A673 (cell line): ENCODE measurements around the gene AURKA. TPM values are rescaled to one million over a fixed set of nuclear protein-coding genes. Genes with fewer than 3 reads are reported as not detected.

Experiments used
- BruUV-seq: library from RNA; stranded (reverse); fragments of 400-500 nt; replicated peaks from 2 replicates; lab custom pipeline; 2021; lab: Mats Ljungman, UMichigan
- CTCF ChIA-PET: fragments of 300-600 bp; sonication (Branson Sonifier 250); formaldehyde crosslinking; loops from one replicate; lab custom pipeline; 2022; ENCODE audit warnings: antibody characterized with exemption; lab: Charles Lee
- POLR2A ChIA-PET: fragments of 300-600 bp; sonication (Branson Sonifier 250); formaldehyde crosslinking; loops from one replicate; lab custom pipeline; 2022; ENCODE audit warnings: antibody characterized with exemption; ENCODE audit not compliant: low non-redundant PET; lab: Charles Lee
- DNase-seq: peaks from one replicate; pipeline ENCODE4 v3.0.0-alpha.2; 2015; ENCODE audit warnings: low spot score
- H3K27ac ChIP-seq: fragments of 200-600 bp; sonication (generic); 2 replicates; pipeline ENCODE4 v1.5.1; 2016; ENCODE audit warnings: mixed run types, low read depth, mild to moderate bottlenecking, mixed read lengths, antibody characterized with exemption, low read length; ENCODE audit not compliant: poor library complexity, severe bottlenecking
- H3K27me3 ChIP-seq: fragments of 200-600 bp; sonication (generic); replicated peaks from 2 replicates; pipeline ENCODE4 v1.6.1; 2017; ENCODE audit warnings: mixed run types, low read depth, mild to moderate bottlenecking, mixed read lengths, antibody characterized with exemption, low read length; ENCODE audit not compliant: insufficient read depth, poor library complexity
- H3K36me3 ChIP-seq: fragments of 200-600 bp; sonication (generic); 2 replicates; pipeline ENCODE4 v1.6.1; 2016; ENCODE audit warnings: mixed run types, mild to moderate bottlenecking, mixed read lengths, antibody characterized with exemption, low read length; ENCODE audit not compliant: insufficient read depth, poor library complexity, severe bottlenecking
- H3K4me1 ChIP-seq: fragments of 200-600 bp; sonication (generic); 2 replicates; pipeline ENCODE4 v1.6.1; 2017; ENCODE audit warnings: mixed run types, mild to moderate bottlenecking, mixed read lengths, antibody characterized with exemption, low read length; ENCODE audit not compliant: insufficient read depth, poor library complexity, severe bottlenecking
- H3K4me3 ChIP-seq: fragments of 200-600 bp; sonication (generic); 2 replicates; pipeline ENCODE4 v1.5.1; 2016; ENCODE audit warnings: low read depth, mixed run types, mild to moderate bottlenecking, mixed read lengths, low read length; ENCODE audit not compliant: poor library complexity, severe bottlenecking
- H3K9me3 ChIP-seq: fragments of 200-600 bp; sonication (generic); 2 replicates; pipeline ENCODE4 v1.6.1; 2016; ENCODE audit warnings: mixed run types, low read depth, mild to moderate bottlenecking, mixed read lengths, antibody characterized with exemption, low read length; ENCODE audit not compliant: poor library complexity, severe bottlenecking
- EZH2 ChIP-seq: fragments of 200-600 bp; sonication (generic); IDR thresholded peaks from 2 replicates; pipeline ENCODE4 v1.6.1; 2017; ENCODE audit warnings: borderline replicate concordance, low read depth, mild to moderate bottlenecking, mixed read lengths, antibody characterized with exemption, low read length; ENCODE audit not compliant: poor library complexity, severe bottlenecking
- intact Hi-C: fragments of 100-400 bp; cut with micrococcal nuclease; formaldehyde crosslinking; loops from one replicate; pipeline ENCODE4 v1.10.0; 2022; ENCODE audit not compliant: unreplicated experiment
- total RNA-seq: library from RNA; stranded (reverse); gene quantifications from 2 replicates; pipeline ENCODE4 v1.2.3, GENCODE V29; 2021
- TF ChIP-seq, protein P1 (sequence below): fragments of 300-800, 200-600 bp; sonication (generic); conservative IDR thresholded peaks from 2 replicates; pipeline ENCODE4 v1.5.1; 2017; ENCODE audit warnings: low read depth, mild to moderate bottlenecking, antibody characterized with exemption, low read length, moderate library complexity, mixed read lengths

Gene AURKA
- total RNA-seq, 1 experiment from 2014 or later = 105 TPM

DNA sequence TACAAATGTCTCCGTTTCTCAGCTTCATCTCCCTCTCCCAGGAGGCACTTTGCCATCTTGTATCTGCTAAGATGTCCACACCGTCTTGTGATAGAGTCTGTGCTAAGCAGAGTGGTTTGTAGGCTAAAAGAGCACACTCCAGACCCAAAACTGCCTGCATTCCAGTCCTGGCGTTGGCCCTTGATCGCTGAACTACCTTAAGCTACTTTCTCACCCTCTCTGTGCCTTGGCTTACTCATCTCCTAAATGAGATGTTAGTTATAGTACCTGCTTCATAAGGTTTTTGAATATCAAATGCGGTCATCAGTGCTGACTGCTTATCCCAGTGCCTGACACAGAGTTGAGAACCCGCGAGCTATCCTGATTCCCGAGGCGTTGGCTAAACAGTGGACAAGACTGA, 34.0 kb upstream of the AURKA start:
- ChIA-PET CTCF (no interaction called here), POLR2A (no interaction called here)
- Histone ChIP-seq H3K27ac (no peak overlapping the region), H3K4me3 (no peak overlapping the region), H3K9me3 (no peaks in the 10 kb centered on the region), H3K4me1 (peaks cover 8% of the 10 kb centered on the region), H3K36me3 (no peaks in the 10 kb centered on the region), H3K27me3 (no peaks in the 10 kb centered on the region)
- intact Hi-C loops = no loop called here
- TF ChIP-seq, protein P1, sequence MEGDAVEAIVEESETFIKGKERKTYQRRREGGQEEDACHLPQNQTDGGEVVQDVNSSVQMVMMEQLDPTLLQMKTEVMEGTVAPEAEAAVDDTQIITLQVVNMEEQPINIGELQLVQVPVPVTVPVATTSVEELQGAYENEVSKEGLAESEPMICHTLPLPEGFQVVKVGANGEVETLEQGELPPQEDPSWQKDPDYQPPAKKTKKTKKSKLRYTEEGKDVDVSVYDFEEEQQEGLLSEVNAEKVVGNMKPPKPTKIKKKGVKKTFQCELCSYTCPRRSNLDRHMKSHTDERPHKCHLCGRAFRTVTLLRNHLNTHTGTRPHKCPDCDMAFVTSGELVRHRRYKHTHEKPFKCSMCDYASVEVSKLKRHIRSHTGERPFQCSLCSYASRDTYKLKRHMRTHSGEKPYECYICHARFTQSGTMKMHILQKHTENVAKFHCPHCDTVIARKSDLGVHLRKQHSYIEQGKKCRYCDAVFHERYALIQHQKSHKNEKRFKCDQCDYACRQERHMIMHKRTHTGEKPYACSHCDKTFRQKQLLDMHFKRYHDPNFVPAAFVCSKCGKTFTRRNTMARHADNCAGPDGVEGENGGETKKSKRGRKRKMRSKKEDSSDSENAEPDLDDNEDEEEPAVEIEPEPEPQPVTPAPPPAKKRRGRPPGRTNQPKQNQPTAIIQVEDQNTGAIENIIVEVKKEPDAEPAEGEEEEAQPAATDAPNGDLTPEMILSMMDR = no peak
- no peak for TF ChIP-seq EZH2
- no TSS peak for BruUV-seq
- no peak for DNase-seq

DNA sequence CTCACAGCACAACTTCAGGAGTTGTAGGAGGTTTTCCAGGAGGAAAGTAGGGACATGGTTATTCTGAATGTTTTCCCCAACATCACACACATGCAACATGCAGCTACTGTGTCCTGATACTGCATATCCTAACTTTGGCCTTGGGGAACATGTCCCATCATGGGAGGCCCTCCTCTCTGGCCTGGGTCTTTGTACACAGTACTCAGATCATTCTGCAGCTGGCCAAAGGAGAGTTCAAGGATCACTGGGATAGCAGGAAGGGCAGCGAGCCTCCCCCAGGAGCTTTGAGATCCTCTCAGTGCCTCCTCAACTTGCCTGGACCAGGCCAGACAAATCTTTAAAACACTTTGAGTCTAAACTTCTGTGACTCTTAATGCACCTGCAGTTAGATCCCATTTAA, 32.9 kb upstream of the AURKA start:
- Histone ChIP-seq H3K4me3 (no peak overlapping the region), H3K9me3 (no peaks in the 10 kb centered on the region), H3K4me1 (peaks cover 8% of the 10 kb centered on the region), H3K27me3 (no peaks in the 10 kb centered on the region), H3K36me3 (no peaks in the 10 kb centered on the region), H3K27ac (no peak overlapping the region)
- intact Hi-C loops = no loop called here
- no TSS peak for BruUV-seq
- DNase-seq = no peak
- ChIA-PET CTCF (no interaction called here), POLR2A (no interaction called here)
- no peak for TF ChIP-seq EZH2
- TF ChIP-seq, protein P1 = no peak

DNA sequence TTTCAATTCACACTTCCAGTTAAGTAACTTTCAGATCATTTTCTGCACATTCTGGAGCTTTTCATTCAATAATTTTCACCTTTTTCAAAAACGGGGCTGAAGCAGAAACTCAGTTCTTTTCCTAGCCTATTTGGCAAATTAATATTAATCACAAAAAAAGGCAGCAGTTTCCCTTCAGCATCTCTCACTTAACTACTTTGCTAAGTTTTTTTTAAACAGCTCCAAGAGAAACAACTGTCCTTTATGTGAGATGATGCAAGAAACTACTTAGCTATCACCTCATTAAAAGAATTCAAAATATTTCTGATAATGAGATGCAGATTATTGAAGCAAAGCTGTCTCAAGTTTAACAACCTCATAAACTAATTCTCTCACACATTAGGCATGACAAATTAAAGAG, 31.9 kb upstream of the AURKA start:
- Histone ChIP-seq H3K27me3 (no peaks in the 10 kb centered on the region), H3K4me1 (peaks cover 8% of the 10 kb centered on the region), H3K9me3 (no peaks in the 10 kb centered on the region), H3K4me3 (no peak overlapping the region), H3K27ac (no peak overlapping the region), H3K36me3 (no peaks in the 10 kb centered on the region)
- POLR2A ChIA-PET = no interaction called here
- no TSS peak for BruUV-seq
- TF ChIP-seq EZH2 = no peak
- TF ChIP-seq, protein P1 = no peak
- no peak for DNase-seq
- intact Hi-C loops = no loop called here
- CTCF ChIA-PET = no interaction called here
